Suprapubic skin (tissue), 4 donors: ENCODE data around the gene SSNA1.

Source experiments
- CTCF ChIP-seq, 2 donors: fragments of 200-600 bp in 1 of 2; fragments of 450-650 bp in 1 of 2; sonication (generic) in 1 of 2; IDR thresholded peaks; one replicate each; pipeline ENCODE4 v1.5.1; 2016 to 2019; ENCODE audit warnings: antibody characterized with exemption in 2 of 2, mild to moderate bottlenecking in 1 of 2, moderate library complexity in 1 of 2
- EP300 ChIP-seq: sonication (generic); formaldehyde crosslinking; IDR thresholded peaks from one replicate; pipeline ENCODE4 v1.6.1; 2017; ENCODE audit warnings: antibody characterized with exemption
- POLR2A ChIP-seq, 2 donors: fragments of 450-650 bp; IDR thresholded peaks; one replicate each; pipeline ENCODE4 v1.6.1; 2017; ENCODE audit warnings: antibody characterized with exemption in 2 of 2, mild to moderate bottlenecking in 2 of 2, moderate library complexity in 2 of 2
- POLR2AphosphoS5 ChIP-seq, 3 donors: sonication (generic); formaldehyde crosslinking; IDR thresholded peaks; one replicate each; pipeline ENCODE4 v1.6.1; 2017; ENCODE audit warnings: antibody characterized with exemption in 3 of 3

DNA sequence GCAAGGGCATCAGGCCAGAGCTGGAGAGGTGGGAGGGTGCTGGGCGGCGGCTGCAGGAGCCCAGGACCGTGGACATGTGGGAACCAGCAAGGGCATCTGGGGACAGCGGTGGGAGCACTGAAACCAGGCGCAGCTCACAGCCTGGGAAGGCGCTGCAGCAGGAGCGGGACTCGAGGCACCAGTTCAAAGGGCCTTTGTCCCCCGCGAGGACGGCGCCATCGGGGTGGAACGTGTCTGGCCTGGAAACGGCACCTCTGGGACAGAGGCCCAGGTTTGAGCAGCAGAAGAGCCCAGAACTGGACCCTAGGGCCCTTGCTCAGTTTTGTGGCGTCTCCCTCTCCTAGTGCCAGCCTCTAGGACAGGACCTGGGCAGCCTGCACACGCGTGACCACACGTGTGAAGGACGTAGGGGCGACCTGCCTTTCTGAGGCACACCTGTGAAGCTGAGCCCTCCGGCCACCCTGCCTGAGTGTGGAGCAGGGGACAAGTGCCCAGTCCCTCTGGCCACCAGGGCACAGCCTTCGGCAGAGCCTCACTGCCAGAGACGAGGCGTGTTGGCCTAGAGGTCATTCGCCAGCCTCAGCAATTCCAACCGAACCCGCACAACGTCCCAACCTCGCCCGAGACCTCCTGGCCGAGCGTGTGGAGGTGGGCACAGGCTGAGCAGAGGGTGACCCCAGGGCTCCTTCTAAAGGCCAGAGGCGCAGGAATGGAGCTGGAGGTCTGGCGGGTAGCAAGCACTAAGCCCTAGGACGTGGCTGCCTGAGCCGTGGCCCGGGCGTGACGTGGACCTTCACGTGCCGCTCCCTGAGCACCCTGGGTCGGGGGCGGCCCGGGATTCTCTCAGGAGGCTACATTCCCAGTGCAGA is 14.4 kb upstream of the SSNA1 start:
- no peak for TF ChIP-seq CTCF (IDR thresholded peaks at IDR 0.05)
- TF ChIP-seq EP300: no peak
- TF ChIP-seq POLR2A (IDR thresholded peaks at IDR 0.05): no peak
- no peak for TF ChIP-seq POLR2AphosphoS5 (IDR thresholded peaks at IDR 0.05)
